Activated CD8-positive, alpha-beta T cell treated with anti-CD3 and anti-CD28 coated beads, Interleukin-2, amount 10 ng/mL, durations not matched to agents 7 days and 5 days (primary cell): ENCODE results near the gene MYL6B. TPM values are rescaled to one million over a fixed set of nuclear protein-coding genes. Genes with fewer than 3 reads are reported as not detected.

Experiments
- ATAC-seq: fragments of 150-1000 bp; cut with Tn5 transposase; one replicate; pipeline ENCODE4 v1.10.0; 2021; ENCODE audit warnings: moderate library complexity
- CTCF ChIA-PET: fragments of 350-600 bp; sonication (Branson Sonifier 250); formaldehyde crosslinking; loops from one replicate; lab custom pipeline; 2021; ENCODE audit warnings: antibody characterized with exemption; lab: Charles Lee
- POLR2A ChIA-PET: fragments of 350-600 bp; sonication (Branson Sonifier 250); formaldehyde crosslinking; loops from one replicate; lab custom pipeline; 2021; ENCODE audit warnings: antibody characterized with exemption; lab: Charles Lee
- DNase-seq: peaks from one replicate; pipeline ENCODE4 v3.0.0-alpha.2; 2020
- H3K27ac Mint-ChIP-seq: one replicate; pipeline ENCODE4 v1.8.0; 2021; ENCODE audit warnings: mild to moderate bottlenecking, mixed read lengths
- H3K27me3 Mint-ChIP-seq: one replicate; pipeline ENCODE4 v1.8.0; 2021; ENCODE audit warnings: low read depth, mixed read lengths
- H3K36me3 Mint-ChIP-seq: one replicate; pipeline ENCODE4 v1.8.0; 2021; ENCODE audit warnings: low read depth, mixed read lengths
- H3K4me1 Mint-ChIP-seq: one replicate; pipeline ENCODE4 v1.8.0; 2021; ENCODE audit warnings: low read depth, mixed read lengths
- H3K4me3 Mint-ChIP-seq: one replicate; pipeline ENCODE4 v1.8.0; 2021; ENCODE audit warnings: mild to moderate bottlenecking, mixed read lengths
- H3K9me3 Mint-ChIP-seq: one replicate; pipeline ENCODE4 v1.8.0; 2022; ENCODE audit warnings: mixed read lengths; ENCODE audit not compliant: insufficient read depth
- total RNA-seq, 2 experiments: library from RNA; stranded (reverse); gene quantifications; one replicate each; pipeline ENCODE4 v1.2.3, GENCODE V29; 2021

MYL6B gene
- total RNA-seq, 2 experiments from 2014 or later, result 60.0 to 60.7 TPM

DNA sequence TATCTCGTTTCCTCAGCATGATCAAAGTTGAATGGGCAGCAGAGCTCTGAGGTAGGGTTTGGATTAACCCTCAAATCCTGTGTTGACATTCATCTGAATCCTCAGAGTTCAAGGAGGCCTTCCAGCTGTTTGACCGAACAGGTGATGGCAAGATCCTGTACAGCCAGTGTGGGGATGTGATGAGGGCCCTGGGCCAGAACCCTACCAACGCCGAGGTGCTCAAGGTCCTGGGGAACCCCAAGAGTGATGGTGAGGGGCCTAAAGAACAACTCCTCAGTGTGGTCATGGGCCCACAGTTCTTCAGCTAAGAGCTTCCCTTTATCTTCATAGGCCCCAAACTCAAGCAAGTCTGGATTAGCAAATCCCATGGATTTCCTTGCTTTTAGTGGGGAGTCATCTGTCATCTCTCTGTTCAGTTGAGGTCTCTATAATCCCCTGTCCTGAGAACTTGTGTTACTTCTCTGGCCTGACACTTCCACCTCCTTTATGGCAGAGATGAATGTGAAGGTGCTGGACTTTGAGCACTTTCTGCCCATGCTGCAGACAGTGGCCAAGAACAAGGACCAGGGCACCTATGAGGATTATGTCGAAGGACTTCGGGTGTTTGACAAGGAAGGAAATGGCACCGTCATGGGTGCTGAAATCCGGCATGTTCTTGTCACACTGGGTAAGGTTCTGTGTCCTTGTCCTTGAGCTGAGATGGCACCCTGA, 7.2 kb downstream of the MYL6B start:
- DNase-seq (no peak), ATAC-seq (no peak)
- CTCF ChIA-PET, result interaction anchor here (1.0 to 8.3 kb wide), 5 partner anchors 16 to 41 kb away, joined by 3 to 74 read pairs (median 20); partner anchors contain the start of genes ESYT1, SMARCC2 and ZC3H10
- POLR2A ChIA-PET, result interaction anchor here (0.8 to 6.6 kb wide), 10 partner anchors 9 to 140 kb away, joined by 3 to 77 read pairs (median 5); partner anchors contain the start of genes CS, ESYT1, PA2G4 and SMARCC2
- peak overlapping the region; percentile 96 for H3K27ac Mint-ChIP-seq
- H3K4me1 Mint-ChIP-seq, result peaks cover 51% of the 10 kb centered on the region
- no peaks in the 10 kb centered on the region for H3K9me3 Mint-ChIP-seq
- H3K4me3 Mint-ChIP-seq, result peak overlapping the region; percentile 90
- H3K36me3 Mint-ChIP-seq, result peaks cover 79% of the 10 kb centered on the region
- H3K27me3 Mint-ChIP-seq, result no peaks in the 10 kb centered on the region

DNA sequence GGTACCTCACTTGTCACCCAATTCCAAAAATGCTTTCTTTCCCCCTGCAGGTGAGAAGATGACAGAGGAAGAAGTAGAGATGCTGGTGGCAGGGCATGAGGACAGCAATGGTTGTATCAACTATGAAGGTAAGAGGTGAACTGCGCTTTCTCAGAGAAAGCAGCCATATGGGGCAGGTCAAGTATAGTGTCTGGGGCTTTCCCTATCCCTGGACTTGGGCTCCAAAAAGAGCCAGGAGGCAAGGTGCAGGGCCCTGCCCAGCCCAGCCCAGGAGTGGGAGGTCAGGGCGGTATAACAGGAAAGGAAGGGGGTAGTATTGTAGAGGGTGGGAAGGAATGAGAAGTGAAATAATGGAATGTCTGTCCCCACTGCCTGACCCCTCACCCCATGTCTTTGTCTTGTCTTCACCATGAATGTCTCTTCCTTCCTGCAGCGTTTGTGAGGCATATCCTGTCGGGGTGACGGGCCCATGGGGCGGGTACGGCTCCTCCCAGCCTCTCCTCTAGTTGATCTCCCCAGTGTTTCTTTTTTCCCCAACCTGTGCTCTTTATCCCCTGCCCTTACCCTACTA, 7.9 kb downstream of the MYL6B start:
- POLR2A ChIA-PET, result interaction anchor here (0.8 to 6.6 kb wide), 12 partner anchors 8 to 140 kb away, joined by 3 to 77 read pairs (median 10); partner anchors contain the start of genes CS, ESYT1, PA2G4 and SMARCC2
- Mint-ChIP-seq H3K4me1 (peaks cover 46% of the 10 kb centered on the region), H3K9me3 (no peaks in the 10 kb centered on the region), H3K36me3 (peaks cover 77% of the 10 kb centered on the region), H3K27ac (peak overlapping the region; percentile 96), H3K27me3 (no peaks in the 10 kb centered on the region), H3K4me3 (peak overlapping the region; percentile 90)
- ATAC-seq, result peak; percentile 42
- CTCF ChIA-PET, result interaction anchor here (1.6 to 8.3 kb wide), 4 partner anchors 29 to 75 kb away, joined by 3 to 74 read pairs (median 35); partner anchors contain the start of genes ESYT1, SMARCC2 and ZC3H10
- DNase-seq, result peak; percentile 83

DNA sequence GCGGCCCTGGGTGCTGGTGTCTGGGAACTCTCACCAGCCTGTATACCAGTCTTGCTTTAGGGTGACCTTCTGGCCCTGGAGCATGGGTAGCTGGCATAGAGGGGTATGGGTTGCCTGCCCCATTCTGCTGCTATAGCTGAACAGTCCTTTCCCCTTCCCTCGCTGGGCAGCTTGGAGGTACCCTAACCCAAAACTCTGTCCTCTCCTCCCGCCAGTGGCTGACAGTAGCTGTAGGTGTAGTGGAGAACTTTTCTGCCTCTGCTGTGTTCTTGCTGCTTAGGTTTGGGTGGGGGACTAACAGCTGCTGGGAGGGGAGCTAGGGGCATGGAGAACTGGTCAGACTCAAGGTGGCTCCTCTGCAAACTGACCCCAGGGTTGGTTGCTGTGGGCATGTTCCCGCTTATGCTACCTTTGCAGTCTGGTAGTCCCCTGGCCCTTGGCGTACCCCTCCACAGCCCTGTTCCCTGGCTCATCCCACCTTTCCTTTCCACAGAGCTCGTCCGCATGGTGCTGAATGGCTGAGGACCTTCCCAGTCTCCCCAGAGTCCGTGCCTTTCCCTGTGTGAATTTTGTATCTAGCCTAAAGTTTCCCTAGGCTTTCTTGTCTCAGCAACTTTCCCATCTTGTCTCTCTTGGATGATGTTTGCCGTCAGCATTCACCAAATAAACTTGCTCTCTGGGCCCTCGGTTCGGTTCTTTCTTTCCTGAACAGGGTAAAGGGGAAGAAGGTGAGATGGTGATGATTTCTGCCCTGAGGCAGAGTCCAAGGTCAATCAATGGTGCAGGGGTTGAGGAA, 8.7 kb downstream of the MYL6B start:
- peaks cover 39% of the 10 kb centered on the region for H3K4me1 Mint-ChIP-seq
- POLR2A ChIA-PET, result interaction anchor here (1.5 to 6.6 kb wide), 9 partner anchors 9 to 43 kb away, joined by 6 to 77 read pairs (median 12); partner anchors contain the start of genes ESYT1, SMARCC2 and ZC3H10

DNA sequence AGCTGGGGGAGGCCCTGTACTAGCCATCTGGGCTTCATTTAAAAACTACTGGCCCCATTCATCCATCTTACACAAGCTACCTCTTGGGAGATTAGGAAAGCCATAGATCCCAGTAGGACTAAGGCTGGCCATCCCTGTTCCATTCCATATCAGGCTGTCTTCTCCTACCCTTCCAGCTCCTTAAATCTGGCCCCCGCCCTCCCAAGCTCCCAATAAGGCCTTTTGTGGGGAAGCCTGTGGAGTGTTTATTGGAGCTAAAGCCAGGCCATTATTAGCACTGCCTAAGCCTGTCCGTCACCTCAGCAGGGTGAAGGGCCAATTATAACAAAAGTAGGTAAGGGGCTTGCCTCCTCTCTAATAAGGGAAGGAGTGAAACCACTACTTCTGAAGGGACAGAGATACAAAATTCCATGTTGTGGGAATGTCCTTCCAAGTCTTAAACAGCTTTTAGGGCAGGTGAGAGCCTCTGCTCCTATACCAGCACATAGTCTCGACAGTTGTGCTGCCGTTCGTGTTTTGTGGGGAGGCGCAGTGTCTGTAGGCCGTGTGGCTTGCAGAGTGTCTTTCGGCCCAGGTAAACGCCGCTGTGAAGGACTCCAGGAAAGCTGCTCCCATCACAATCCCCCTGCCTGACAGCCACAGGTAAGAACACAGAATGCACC, 9.4 kb downstream of the MYL6B start:
- H3K27me3 Mint-ChIP-seq, result no peaks in the 10 kb centered on the region
- DNase-seq, result no peak
- no peak for ATAC-seq
- peak overlapping the region; percentile 96 for H3K27ac Mint-ChIP-seq
- peaks cover 78% of the 10 kb centered on the region for H3K36me3 Mint-ChIP-seq
- no peaks in the 10 kb centered on the region for H3K9me3 Mint-ChIP-seq
- POLR2A ChIA-PET, result interaction anchor here (0.6 to 6.6 kb wide), 12 partner anchors 10 to 66 kb away, joined by 3 to 77 read pairs (median 10); partner anchors contain the start of genes ESYT1, SMARCC2 and ZC3H10
- CTCF ChIA-PET, result interaction anchor here (1.6 to 8.3 kb wide), 3 partner anchors 27 to 76 kb away, joined by 3 to 74 read pairs (median 50); partner anchors contain the start of genes ESYT1 and SMARCC2
- peak overlapping the region; percentile 90 for H3K4me3 Mint-ChIP-seq
- H3K4me1 Mint-ChIP-seq, result peaks cover 39% of the 10 kb centered on the region

More for the DNA sequence above, 8.7 kb downstream of the MYL6B start:
- Mint-ChIP-seq H3K4me3 (peak overlapping the region; percentile 90), H3K27me3 (no peaks in the 10 kb centered on the region), H3K9me3 (no peaks in the 10 kb centered on the region), H3K27ac (peak overlapping the region; percentile 96), H3K36me3 (peaks cover 78% of the 10 kb centered on the region)
- ATAC-seq (no peak), DNase-seq (no peak)
- CTCF ChIA-PET, result interaction anchor here (1.6 to 8.3 kb wide), 3 partner anchors 28 to 76 kb away, joined by 3 to 74 read pairs (median 50); partner anchors contain the start of genes ESYT1 and SMARCC2

DNA sequence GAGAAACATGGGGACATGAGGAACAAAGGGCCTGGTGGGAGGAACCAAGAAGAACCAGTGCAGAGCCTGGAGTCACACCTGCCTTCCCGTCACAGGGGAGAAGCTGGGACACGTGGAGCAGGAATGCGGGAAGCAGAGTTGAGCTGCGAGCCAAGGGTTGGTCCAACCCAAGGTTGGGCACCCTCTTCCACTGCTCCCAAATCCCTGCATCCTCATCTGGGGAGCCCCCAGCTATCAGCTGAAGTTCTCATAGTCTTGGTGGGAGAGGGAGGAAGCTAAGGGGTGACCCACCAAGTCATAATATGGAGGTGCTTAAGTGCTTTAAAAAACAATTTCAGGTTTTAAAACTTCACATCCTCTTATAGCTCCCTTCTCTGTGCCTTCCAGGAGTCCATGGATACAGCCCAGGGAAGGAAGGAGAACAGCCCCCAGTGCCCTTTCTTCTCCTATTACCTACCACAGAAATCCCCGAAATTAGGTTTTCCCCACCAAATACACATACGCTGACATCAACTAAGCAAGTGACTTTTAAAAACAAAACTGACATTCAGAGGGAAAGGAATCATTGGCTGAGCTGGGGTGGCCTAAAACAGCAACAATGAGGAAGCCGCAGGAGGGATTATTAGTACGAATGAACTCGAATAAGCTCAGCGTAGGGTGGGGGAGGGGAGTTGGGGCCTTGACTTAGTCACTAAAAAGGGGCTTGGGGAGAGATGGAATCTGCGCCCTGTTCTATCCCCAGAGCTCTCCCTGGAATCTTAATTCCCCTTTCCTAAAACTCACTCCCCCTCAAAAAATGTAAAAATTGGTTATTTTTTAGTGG, 10.3 kb downstream of the MYL6B start:
- H3K27me3 Mint-ChIP-seq, result no peaks in the 10 kb centered on the region
- H3K27ac Mint-ChIP-seq, result peak overlapping the region; percentile 43
- CTCF ChIA-PET, result interaction anchor here (1.2 to 8.3 kb wide), 3 partner anchors 26 to 59 kb away, joined by 4 to 74 read pairs (median 50); partner anchors contain the start of genes ESYT1, RNF41 and SMARCC2
- no peak for DNase-seq
- ATAC-seq, result no peak
- H3K4me3 Mint-ChIP-seq, result no peak overlapping the region
- H3K9me3 Mint-ChIP-seq, result no peaks in the 10 kb centered on the region
- POLR2A ChIA-PET, result interaction anchor here (0.6 to 6.6 kb wide), 11 partner anchors 9 to 67 kb away, joined by 3 to 77 read pairs (median 8); partner anchors contain the start of genes ESYT1, MYL6B, SMARCC2 and ZC3H10
- H3K36me3 Mint-ChIP-seq, result peaks cover 77% of the 10 kb centered on the region
- peaks cover 32% of the 10 kb centered on the region for H3K4me1 Mint-ChIP-seq

DNA sequence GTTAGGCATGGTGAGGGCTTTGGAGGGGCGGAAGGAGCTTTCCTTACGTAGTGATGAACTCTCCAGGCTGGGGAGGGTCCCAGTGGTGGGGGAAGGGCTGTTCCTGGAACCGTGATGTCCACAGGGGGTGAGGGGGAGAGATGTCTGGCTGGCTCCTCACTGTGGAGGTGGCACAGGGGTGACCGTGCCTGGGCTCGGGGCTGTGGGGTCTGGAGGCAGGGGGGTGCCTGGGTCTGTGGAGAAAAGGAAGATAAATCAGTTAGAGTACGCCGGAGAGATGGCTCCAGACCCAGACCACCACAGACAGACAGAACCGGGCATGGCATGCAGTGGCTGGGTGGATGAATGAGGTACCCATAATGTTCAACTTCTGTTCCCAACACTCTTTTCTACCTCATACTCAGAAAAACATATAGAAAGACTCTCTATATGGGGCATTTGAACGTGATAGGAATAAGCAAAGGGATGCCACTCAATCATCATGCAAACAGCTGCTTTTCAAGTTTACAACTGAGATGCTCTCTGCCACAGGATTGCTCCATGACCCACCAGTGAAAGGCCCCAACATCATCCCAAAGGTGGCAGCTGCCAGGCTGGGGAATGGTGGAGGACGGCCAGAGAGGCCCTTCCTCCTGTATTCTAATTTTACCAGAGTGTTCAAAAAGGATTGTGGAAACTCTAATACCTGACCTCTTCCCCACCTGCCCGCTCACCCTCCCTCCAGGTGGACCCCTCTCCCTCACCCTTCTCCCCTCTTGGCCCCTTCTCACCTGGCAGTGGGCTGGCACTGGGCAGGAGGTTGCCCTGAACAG, 11.4 kb downstream of the MYL6B start:
- H3K27me3 Mint-ChIP-seq, result no peaks in the 10 kb centered on the region
- DNase-seq, result no peak
- POLR2A ChIA-PET, result interaction anchor here (1.1 to 6.6 kb wide), 7 partner anchors 8 to 45 kb away, joined by 4 to 77 read pairs (median 8); partner anchors contain the start of genes ESYT1, MYL6B, SMARCC2 and ZC3H10
- no peaks in the 10 kb centered on the region for H3K9me3 Mint-ChIP-seq
- H3K4me1 Mint-ChIP-seq, result peaks cover 31% of the 10 kb centered on the region
- peak overlapping the region; percentile 53 for H3K27ac Mint-ChIP-seq
- CTCF ChIA-PET, result interaction anchor here (1.2 to 8.3 kb wide), 3 partner anchors 25 to 58 kb away, joined by 4 to 74 read pairs (median 50); partner anchors contain the start of genes ESYT1, RNF41 and SMARCC2
- ATAC-seq, result no peak
- H3K4me3 Mint-ChIP-seq, result no peak overlapping the region
- peaks cover 75% of the 10 kb centered on the region for H3K36me3 Mint-ChIP-seq

DNA sequence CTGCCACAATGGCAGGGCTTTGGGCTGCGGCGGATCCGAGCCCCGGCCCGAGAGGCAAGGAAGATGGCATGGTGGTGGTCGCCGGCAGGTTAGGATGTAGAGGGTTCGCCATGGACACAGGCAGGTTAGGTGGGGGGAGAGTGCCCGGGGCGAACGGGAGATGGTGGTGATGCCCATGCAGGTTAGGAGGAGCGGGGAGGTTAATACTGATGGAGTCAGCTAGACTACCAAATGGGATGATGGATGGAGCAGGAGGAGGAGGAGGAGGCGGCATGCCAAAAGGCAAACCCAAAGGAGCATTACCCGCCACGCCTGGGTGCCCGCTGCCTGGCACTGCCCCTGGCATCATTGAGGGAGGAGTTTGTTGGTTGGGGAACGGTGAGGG, 11.9 kb downstream of the MYL6B start:
- Mint-ChIP-seq H3K4me1 (peaks cover 28% of the 10 kb centered on the region), H3K36me3 (peaks cover 73% of the 10 kb centered on the region), H3K4me3 (no peak overlapping the region), H3K27ac (peak overlapping the region; percentile 69), H3K27me3 (no peaks in the 10 kb centered on the region), H3K9me3 (no peaks in the 10 kb centered on the region)
- ATAC-seq (no peak), DNase-seq (no peak)
- ChIA-PET CTCF (interaction anchor here (1.5 to 8.3 kb wide), 2 partner anchors 25 to 46 kb away, joined by 7 to 74 read pairs; partner anchors contain the start of genes SMARCC2 and ZC3H10), POLR2A (interaction anchor here (1.5 to 6.6 kb wide), 2 partner anchors 24 to 234 kb away, joined by 3 to 50 read pairs; partner anchors contain the start of gene SMARCC2)

DNA sequence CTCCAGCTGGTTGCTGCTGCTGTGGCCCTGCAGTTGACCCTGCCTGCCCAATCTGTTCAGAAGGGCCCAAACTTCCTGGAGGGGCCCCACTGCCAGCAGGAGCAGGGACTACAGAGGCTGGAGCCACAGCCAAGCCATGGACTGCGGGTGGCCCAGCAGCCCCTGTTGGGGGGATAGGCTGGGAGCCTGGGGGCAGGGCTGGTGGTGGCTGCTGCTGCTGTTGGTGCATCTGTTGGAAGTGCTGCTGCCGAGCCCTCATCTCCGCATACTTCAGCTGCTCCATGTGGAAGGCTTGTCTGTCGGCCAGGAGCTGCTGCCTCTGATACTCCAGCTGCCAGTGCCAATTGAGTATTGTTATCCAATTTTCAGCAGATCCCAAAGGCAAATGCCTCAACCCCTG, 13.0 kb downstream of the MYL6B start:
- peaks cover 21% of the 10 kb centered on the region for H3K4me1 Mint-ChIP-seq
- POLR2A ChIA-PET, result interaction anchor here (0.6 to 2.0 kb wide), 3 partner anchors 17 to 235 kb away, joined by 3 to 6 read pairs (median 4); no protein-coding TSS in a partner anchor
- peaks cover 73% of the 10 kb centered on the region for H3K36me3 Mint-ChIP-seq
- ATAC-seq (no peak), DNase-seq (no peak)
- CTCF ChIA-PET, result interaction anchor here (0.7 to 8.3 kb wide), 3 partner anchors 24 to 118 kb away, joined by 3 to 74 read pairs (median 7); partner anchors contain the start of genes SMARCC2 and ZC3H10
- H3K4me3 Mint-ChIP-seq, result no peak overlapping the region
- H3K9me3 Mint-ChIP-seq, result no peaks in the 10 kb centered on the region
- no peaks in the 10 kb centered on the region for H3K27me3 Mint-ChIP-seq
- H3K27ac Mint-ChIP-seq, result no peak overlapping the region

DNA sequence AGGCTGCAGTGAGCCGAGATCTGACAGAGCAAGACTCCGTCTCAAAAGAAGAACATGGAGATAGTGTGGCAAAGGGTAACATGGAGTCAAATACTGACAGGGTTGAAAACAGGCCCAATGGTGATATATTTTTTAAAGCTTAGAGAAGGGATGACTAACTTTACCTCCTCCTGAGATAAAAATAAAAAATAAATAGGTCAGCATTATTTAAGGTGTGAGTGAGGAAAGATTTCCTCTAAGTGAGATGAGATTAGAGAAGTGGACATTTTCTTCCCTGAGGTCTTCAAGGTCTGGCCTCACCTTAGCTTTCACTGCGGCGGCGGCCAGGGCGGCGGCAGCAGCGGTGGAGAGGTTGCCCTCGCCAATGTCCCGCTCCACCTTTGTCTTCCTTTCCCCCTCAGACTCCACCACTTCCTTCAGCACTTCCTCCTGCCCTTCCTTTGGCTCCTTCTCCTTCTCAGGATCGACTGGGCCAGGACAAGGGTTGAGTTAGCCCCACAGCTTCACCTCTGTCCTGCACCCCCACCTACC, 16.9 kb downstream of the MYL6B start:
- H3K27ac Mint-ChIP-seq, result peak overlapping the region; percentile 54
- ATAC-seq, result no peak

More for the DNA sequence above, 16.9 kb downstream of the MYL6B start:
- H3K4me1 Mint-ChIP-seq, result peaks cover 1% of the 10 kb centered on the region
- peaks cover 68% of the 10 kb centered on the region for H3K36me3 Mint-ChIP-seq
- no peak overlapping the region for H3K4me3 Mint-ChIP-seq
- no peaks in the 10 kb centered on the region for H3K27me3 Mint-ChIP-seq
- POLR2A ChIA-PET, result interaction anchor here (0.6 to 2.2 kb wide), 4 partner anchors 10 to 97 kb away, joined by 3 to 6 read pairs (median 3); partner anchors contain the start of gene MYL6
- no peak for DNase-seq
- CTCF ChIA-PET, result no interaction called here
- no peaks in the 10 kb centered on the region for H3K9me3 Mint-ChIP-seq
